Aorta (tissue), 5 donors: Measurements from ENCODE around the gene ETNPPL. TPM values are rescaled to one million over a fixed set of nuclear protein-coding genes. Genes with fewer than 3 reads are reported as not detected.
"Not testable (repeated sequence)": the region's sequence is repeated elsewhere in the genome, so short reads cannot be mapped to it uniquely, and the experiment has no call there.

Experiments used
- ATAC-seq: fragments of 200-7000 bp; cut with Tn5 transposase; one replicate; pipeline ENCODE4 v1.9.1; 2022; ENCODE audit warnings: moderate library complexity; ENCODE audit not compliant: low FRiP score
- DNase-seq, 2 donors: peaks; one replicate each; pipeline ENCODE4 v3.0.0-alpha.2; 2020
- H3K27ac ChIP-seq, 2 donors: one replicate each; pipeline ENCODE4 v1.5.1; 2013; ENCODE audit warnings: low read length in 2 of 2, mild to moderate bottlenecking in 2 of 2, moderate library complexity in 2 of 2, control low read depth in 1 of 2, inconsistent platforms in 1 of 2, low read depth in 1 of 2
- H3K27me3 ChIP-seq, 2 donors: one replicate each; pipeline ENCODE4 v1.6.1; 2013; ENCODE audit warnings: control low read depth in 1 of 2, low read length in 1 of 2, mild to moderate bottlenecking in 1 of 2, moderate library complexity in 1 of 2; ENCODE audit not compliant: insufficient read depth in 2 of 2, control insufficient read depth in 1 of 2
- H3K36me3 ChIP-seq, 2 donors: one replicate each; pipeline ENCODE4 v1.6.1; 2013; ENCODE audit warnings: control low read depth in 1 of 2, low read length in 1 of 2, mild to moderate bottlenecking in 1 of 2; ENCODE audit not compliant: insufficient read depth in 2 of 2, control insufficient read depth in 1 of 2
- H3K4me1 ChIP-seq, 2 donors: one replicate each; pipeline ENCODE4 v1.6.1; 2013; ENCODE audit warnings: low read length in 2 of 2, control low read depth in 1 of 2, mild to moderate bottlenecking in 1 of 2, moderate library complexity in 1 of 2; ENCODE audit not compliant: insufficient read depth in 2 of 2, control insufficient read depth in 1 of 2
- H3K4me3 ChIP-seq, 2 donors: one replicate each; pipeline ENCODE4 v1.5.1; 2013; ENCODE audit warnings: low read length in 2 of 2, control low read depth in 1 of 2, mild to moderate bottlenecking in 1 of 2
- H3K9me3 ChIP-seq: one replicate; pipeline ENCODE4 v1.6.1; 2013; ENCODE audit warnings: mild to moderate bottlenecking, low read length; ENCODE audit not compliant: control insufficient read depth
- whole genome bisulfite sequencing, 2 donors: extraction: QIAGEN DNeasy Blood & Tissue Kit; methylation state at CpG; one replicate each; pipeline ENCODE4 v1.1.7; 2013; 5-methylcytosine and 5-hydroxymethylcytosine counted together
- intact Hi-C, 2 donors: fragments of 100-400 bp; cut with DNase I; formaldehyde crosslinking; loops; one replicate each; pipeline versions ENCODE4 v1.14.2 to v1.15.0; 2022
- polyA plus RNA-seq, 2 donors: library from polyadenylated mRNA; stranded (reverse); fragments of 200-250 nt; gene quantifications; one replicate each; pipeline ENCODE4 v1.2.3, GENCODE V29; 2013
- total RNA-seq, 2 donors: library from RNA; stranded (reverse); fragmentation: NEBNext Ultra II Directional; extraction: Animal tissue kit (Norgen Biotek cat#: 25700); gene quantifications; one replicate each; pipeline ENCODE4 v1.2.1, GENCODE V29; 2021
- donor health status: healthy with polysubstance abuse.
- donor health status: Bipolar disorder and iron deficiency.
- donor health status: DM: no; HTN: no; CAD: no.
- donor health status: DM: no; HTN: no; CAD: no.
- donor health status: DM: yes; HTN: yes; CAD: no.

ETNPPL gene
- total and polyA plus RNA-seq, 4 donors: not detected

DNA sequence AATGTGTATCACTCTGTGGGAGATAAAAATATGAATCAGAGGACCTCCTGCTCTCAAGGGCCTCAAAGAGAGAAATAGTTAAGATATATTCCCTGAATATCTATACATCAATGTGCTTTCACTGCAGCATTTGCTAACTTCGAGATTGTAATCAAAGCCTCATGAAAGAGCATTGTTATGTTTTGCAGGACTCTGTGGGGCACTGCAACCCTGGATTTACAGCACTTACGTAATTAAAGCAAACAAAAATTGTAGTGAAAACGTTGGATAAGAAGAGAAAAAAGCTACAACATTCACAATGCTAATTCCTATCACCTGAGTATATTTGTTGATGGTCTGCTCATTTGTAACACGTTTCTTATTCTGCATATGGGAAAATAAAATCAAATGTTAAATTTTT lies 48.0 kb downstream of the ETNPPL start:
- Histone ChIP-seq H3K27me3 (no peaks in the 10 kb centered on the region), H3K4me1 (no peaks in the 10 kb centered on the region), H3K36me3 (no peaks in the 10 kb centered on the region), H3K27ac (no peak overlapping the region), H3K4me3 (no peak overlapping the region), H3K9me3 (no peaks in the 10 kb centered on the region)
- intact Hi-C loops: no loop called here
- WGBS, 2 donors: 43 to 47% methylated on average over 4 of the region's 4 CpGs
- DNase-seq (no peak), ATAC-seq (no peak)

DNA sequence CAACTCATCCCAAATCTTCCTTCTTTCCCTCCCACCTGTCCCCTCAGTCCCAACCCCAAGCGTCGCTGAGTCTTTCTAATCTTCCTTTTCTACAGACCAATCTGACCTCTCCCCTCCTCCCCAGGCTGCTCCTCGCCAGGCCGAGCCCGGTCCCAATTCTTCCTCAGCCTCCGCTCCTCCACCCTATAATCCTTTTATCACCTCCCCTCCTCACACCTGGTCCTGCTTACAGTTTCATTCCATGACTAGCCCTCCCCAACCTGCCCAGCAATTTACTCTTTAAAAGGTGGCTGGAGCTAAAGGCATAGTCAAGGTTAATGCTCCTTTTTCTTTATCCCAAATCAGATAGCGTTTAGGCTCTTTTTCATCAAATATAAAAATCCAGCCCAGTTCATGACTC lies 52.3 kb downstream of the ETNPPL start:
- H3K27me3 ChIP-seq, intact Hi-C loops, H3K9me3 ChIP-seq, H3K4me1 ChIP-seq, H3K36me3 ChIP-seq, DNase-seq, ATAC-seq, H3K27ac ChIP-seq, H3K4me3 ChIP-seq: not testable (repeated sequence)
- 66 to 73% methylated on average over 7 of the region's 7 CpGs for WGBS, 2 donors

DNA sequence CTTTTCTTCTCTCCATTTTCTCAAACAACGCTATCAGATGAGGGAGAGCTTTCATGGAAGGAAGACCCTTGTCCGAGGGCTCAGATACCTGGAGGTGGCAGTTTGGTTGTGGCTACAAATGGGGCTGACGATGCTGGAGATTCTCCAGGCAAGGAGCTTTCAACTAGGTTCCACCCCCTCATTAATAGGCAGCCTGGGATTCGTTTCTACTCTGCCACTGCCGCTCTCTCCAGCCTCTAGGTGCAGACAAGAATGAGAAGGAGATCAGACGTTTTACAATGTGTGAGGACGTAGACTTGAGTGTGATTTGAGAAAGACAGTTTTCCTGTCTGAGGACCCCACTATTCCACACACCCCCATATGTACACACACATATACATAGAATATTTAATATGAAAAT lies 53.1 kb downstream of the ETNPPL start:
- WGBS, 2 donors: 63 to 68% methylated on average over 7 of the region's 7 CpGs
- no peak for DNase-seq

DNA sequence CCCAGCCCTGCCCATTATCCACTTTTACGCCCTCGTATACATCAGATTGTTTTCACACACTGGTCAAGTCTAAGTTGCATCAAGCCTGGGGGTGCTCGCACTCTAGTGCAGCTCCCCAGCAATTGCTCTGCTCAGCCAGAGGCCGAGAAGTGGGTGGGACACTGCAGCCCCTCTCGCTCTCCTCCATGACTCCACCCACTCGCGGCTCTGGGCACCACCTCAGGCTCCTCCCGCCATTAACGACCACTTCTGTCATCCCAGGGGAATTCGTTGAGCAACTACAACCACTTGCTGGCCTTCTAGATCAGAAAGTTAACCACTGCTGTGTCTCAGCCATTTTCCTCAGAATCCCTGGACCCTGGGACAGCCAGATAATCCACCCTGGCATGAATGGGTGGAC lies 53.6 kb downstream of the ETNPPL start:
- 85 to 88% methylated on average over 10 of the region's 10 CpGs for WGBS, 2 donors
- H3K27ac ChIP-seq: no peak overlapping the region
- H3K9me3 ChIP-seq: no peaks in the 10 kb centered on the region
- intact Hi-C loops: no loop called here
- H3K4me1 ChIP-seq: no peaks in the 10 kb centered on the region
- no peaks in the 10 kb centered on the region for H3K27me3 ChIP-seq
- ATAC-seq (no peak), DNase-seq (no peak)
- H3K4me3 ChIP-seq: no peak overlapping the region
- no peaks in the 10 kb centered on the region for H3K36me3 ChIP-seq

More for the DNA sequence above, 53.1 kb downstream of the ETNPPL start:
- intact Hi-C loops: no loop called here
- no peaks in the 10 kb centered on the region for H3K9me3 ChIP-seq
- ATAC-seq: no peak
- no peak overlapping the region for H3K4me3 ChIP-seq
- no peaks in the 10 kb centered on the region for H3K36me3 ChIP-seq
- H3K27ac ChIP-seq: no peak overlapping the region
- no peaks in the 10 kb centered on the region for H3K27me3 ChIP-seq
- H3K4me1 ChIP-seq: no peaks in the 10 kb centered on the region

DNA sequence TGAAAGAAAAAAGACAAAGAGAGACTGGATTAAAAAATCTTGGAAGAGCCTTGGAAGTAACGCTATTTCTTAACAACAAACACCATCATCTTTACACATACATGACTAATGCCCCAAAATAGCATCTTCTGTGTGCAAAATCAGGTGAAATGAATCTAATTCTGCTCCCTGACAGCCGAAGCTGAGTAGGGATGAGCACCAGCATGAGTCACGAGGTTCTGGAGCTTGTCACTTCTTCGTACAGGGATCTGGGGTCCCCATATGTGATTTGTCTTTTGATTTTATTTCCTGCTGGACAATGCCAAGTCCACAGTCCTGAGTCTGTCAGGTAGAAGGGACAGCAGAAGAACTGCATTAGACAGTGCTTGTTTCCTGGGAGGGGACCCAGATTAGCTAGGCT lies 56.6 kb downstream of the ETNPPL start:
- intact Hi-C loops: no loop called here
- WGBS, 2 donors: 63 to 71% methylated on average over 4 of the region's 4 CpGs

DNA sequence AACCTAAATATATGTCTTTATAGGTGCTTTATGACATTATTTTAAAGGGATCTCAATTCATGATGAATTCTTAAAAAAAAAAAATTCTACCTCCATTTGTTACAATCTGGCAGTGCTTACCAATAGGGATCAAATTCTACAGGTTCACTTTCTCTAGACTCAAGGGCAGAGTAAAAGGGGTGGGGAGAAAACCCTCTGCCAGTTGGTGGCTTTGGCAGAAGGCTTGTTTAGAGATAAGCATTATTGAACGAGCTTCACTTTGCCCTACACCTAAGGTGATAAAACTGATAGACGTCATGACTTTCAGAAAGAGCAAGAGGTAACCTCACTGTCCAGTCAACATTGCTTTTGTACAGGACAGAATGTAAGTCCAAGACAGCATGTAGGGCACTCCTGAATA lies 58.9 kb downstream of the ETNPPL start:
- intact Hi-C loops: no loop called here
- 73 to 74% methylated on average over 2 of the region's 2 CpGs for WGBS, 2 donors
- Histone ChIP-seq H3K36me3 (no peaks in the 10 kb centered on the region), H3K27me3 (no peaks in the 10 kb centered on the region), H3K4me1 (no peaks in the 10 kb centered on the region), H3K27ac (no peak overlapping the region), H3K9me3 (no peaks in the 10 kb centered on the region), H3K4me3 (no peak overlapping the region)
- DNase-seq (no peak), ATAC-seq (no peak)

More for the DNA sequence above, 56.6 kb downstream of the ETNPPL start:
- Histone ChIP-seq H3K4me1 (no peaks in the 10 kb centered on the region), H3K9me3 (no peaks in the 10 kb centered on the region), H3K36me3 (no peaks in the 10 kb centered on the region), H3K4me3 (no peak overlapping the region), H3K27ac (no peak overlapping the region), H3K27me3 (no peaks in the 10 kb centered on the region)
- DNase-seq: no peak
- no peak for ATAC-seq

DNA sequence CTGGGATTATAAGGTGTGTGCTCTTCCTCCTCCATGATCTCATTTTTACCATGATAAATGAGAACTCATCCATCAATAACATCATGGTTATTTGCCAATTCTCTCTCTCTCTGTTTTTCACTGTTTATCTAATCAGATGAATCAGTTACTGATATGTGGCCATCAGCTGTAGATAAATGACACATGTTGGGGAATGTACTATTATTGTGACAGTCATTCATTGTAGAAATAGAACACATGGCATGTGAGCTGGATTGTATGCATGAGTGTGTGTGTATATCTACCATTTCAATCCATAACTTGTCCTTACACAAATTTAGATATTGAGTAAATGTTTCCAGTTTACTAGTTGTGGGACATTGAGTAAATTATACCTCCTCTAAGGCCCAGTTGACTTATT lies 59.5 kb downstream of the ETNPPL start:
- no peak for DNase-seq
- H3K36me3 ChIP-seq: no peaks in the 10 kb centered on the region
- no peaks in the 10 kb centered on the region for H3K4me1 ChIP-seq
- intact Hi-C loops: no loop called here
- ATAC-seq: no peak
- no peak overlapping the region for H3K4me3 ChIP-seq
- no peaks in the 10 kb centered on the region for H3K9me3 ChIP-seq
- no peaks in the 10 kb centered on the region for H3K27me3 ChIP-seq
- H3K27ac ChIP-seq: no peak overlapping the region

DNA sequence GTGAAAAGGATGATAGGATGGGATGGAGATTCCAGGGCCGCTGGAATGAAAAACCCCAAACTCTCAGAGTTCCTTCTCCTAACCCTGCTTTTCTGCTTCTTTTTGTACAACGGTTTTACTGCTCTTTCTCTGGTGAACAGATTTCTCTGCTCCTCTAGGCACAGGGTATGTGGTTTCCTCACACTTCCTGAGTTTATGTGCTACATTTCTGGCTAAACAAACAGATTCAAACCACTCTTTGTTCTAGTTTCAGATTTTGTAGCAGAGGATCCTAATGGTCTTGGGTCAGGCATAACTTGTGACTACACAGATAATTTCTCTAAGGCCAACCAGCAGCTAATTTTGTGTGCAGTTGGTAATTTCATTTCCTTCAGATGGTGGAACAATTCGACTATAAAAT lies 59.9 kb downstream of the ETNPPL start:
- Histone ChIP-seq H3K27ac (no peak overlapping the region), H3K36me3 (no peaks in the 10 kb centered on the region), H3K4me3 (no peak overlapping the region), H3K4me1 (no peaks in the 10 kb centered on the region), H3K9me3 (no peaks in the 10 kb centered on the region), H3K27me3 (no peaks in the 10 kb centered on the region)
- ATAC-seq (no peak), DNase-seq (no peak)
- WGBS, 2 donors: 70 to 78% methylated on average over 3 of the region's 3 CpGs
- intact Hi-C loops: no loop called here

DNA sequence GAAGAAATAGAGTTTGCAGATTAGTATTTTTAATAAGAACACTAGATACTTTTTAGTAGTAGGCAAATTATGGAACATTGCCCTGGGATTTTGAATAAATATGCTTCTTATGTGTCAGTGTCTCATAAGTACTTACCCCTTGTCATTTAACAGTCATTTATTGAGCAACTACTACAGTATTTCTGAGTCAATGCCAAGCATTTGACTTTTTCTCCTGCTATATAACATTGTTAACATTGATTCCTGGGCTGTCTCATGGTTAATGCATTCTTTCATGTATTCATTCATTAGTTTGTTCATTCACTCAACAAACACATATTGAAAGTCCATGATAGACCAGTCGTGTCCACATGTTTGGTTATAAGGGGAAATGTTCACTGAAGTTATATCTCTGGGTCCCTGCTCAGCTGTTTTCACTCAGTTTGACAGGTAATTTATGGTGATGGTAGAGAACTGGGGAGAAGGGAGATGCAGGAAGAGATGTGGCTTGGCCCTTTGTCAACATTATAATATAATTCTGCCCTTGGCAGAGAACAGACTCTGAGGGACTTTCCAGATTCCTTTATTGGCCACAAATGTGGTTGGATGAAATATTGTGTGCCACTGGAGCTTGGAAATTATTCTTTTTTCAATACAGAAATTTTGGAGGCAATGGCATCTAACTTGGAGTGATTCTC lies 62.6 kb downstream of the ETNPPL start:
- Histone ChIP-seq H3K36me3 (no peaks in the 10 kb centered on the region), H3K4me3 (no peak overlapping the region), H3K4me1 (no peaks in the 10 kb centered on the region), H3K27me3 (no peaks in the 10 kb centered on the region), H3K9me3 (no peaks in the 10 kb centered on the region), H3K27ac (no peak overlapping the region)
- no peak for ATAC-seq
- DNase-seq: no peak
- intact Hi-C loops: no loop called here
- 6 to 27% methylated on average over 1 of the region's 1 CpG for WGBS, 2 donors
